NCI-H510A (cell line): ENCODE data around the gene OR1S1.
"Not testable (repeated sequence)": the region's sequence is repeated elsewhere in the genome, so short reads cannot be mapped to it uniquely, and the experiment has no call there.

Experiments
- DNase-seq: peaks from one replicate; lab custom pipeline; 2025; lab: John Stamatoyannopoulos, UW

The OR1S1 gene

GRCh38 chr11:58212420-58212819, at the start of gene OR1S1:
TSS of gene OR1S1 (plus strand) at chr11:58212720.
- DNase-seq: not testable (repeated sequence)

GRCh38 chr11:58164389-58164788, 48.1 kb upstream of the OR1S1 start:
- DNase-seq: no peak

GRCh38 chr11:58164990-58165389, 47.5 kb upstream of the OR1S1 start:
- DNase-seq: no peak

GRCh38 chr11:58165504-58166106, 46.9 kb upstream of the OR1S1 start:
- DNase-seq: no peak

- no peak for DNase-seq
These were observed 35.0 kb upstream of the OR1S1 start for GRCh38 chr11:58177409-58178054.

GRCh38 chr11:58178444-58178843, 34.1 kb upstream of the OR1S1 start:
- no peak for DNase-seq

GRCh38 chr11:58179648-58180047, 32.9 kb upstream of the OR1S1 start:
- no peak for DNase-seq

- DNase-seq: no peak
These were observed 25.6 kb upstream of the OR1S1 start for GRCh38 chr11:58186938-58187337.

GRCh38 chr11:58188770-58189169, 23.8 kb upstream of the OR1S1 start, which contains the start of gene OR9Q2:
TSS of gene OR9Q2 (plus strand) at chr11:58189070. CDS start at chr11:58190491, 1,421 bp downstream.
- DNase-seq: no peak

GRCh38 chr11:58192229-58192628, 20.3 kb upstream of the OR1S1 start:
- DNase-seq: no peak

GRCh38 chr11:58193391-58193790, 19.1 kb upstream of the OR1S1 start:
- no peak for DNase-seq

GRCh38 chr11:58195939-58196338, 16.6 kb upstream of the OR1S1 start:
- no peak for DNase-seq

GRCh38 chr11:58199271-58199670, 13.2 kb upstream of the OR1S1 start:
- DNase-seq: no peak

- DNase-seq: no peak
These were observed 8.5 kb upstream of the OR1S1 start, which contains the start of gene OR1S2 for GRCh38 chr11:58204042-58204441. TSS of gene OR1S2 (minus strand) at chr11:58204142. CDS start at chr11:58204142, 0 bp downstream.

- DNase-seq: no peak
These were observed 4.0 kb downstream of the OR1S1 start for GRCh38 chr11:58216476-58216875.

- DNase-seq: no peak
These were observed 10.2 kb downstream of the OR1S1 start for GRCh38 chr11:58222721-58223120.

GRCh38 chr11:58227956-58228615, 15.6 kb downstream of the OR1S1 start:
- no peak for DNase-seq

GRCh38 chr11:58243954-58244353, 31.4 kb downstream of the OR1S1 start:
- no peak for DNase-seq

GRCh38 chr11:58254936-58255335, 42.4 kb downstream of the OR1S1 start:
- DNase-seq: no peak

- DNase-seq: no peak
These were observed 47.5 kb downstream of the OR1S1 start for GRCh38 chr11:58259983-58260382.
